Cardiac septum (tissue), 1 donor: ENCODE measurements around the gene CES4A. TPM values are rescaled to one million over a fixed set of nuclear protein-coding genes. Genes with fewer than 3 reads are reported as not detected.
"Not testable (repeated sequence)": the region's sequence is repeated elsewhere in the genome, so short reads cannot be mapped to it uniquely, and the experiment has no call there.

Experiments
- DNase-seq: peaks from one replicate; pipeline ENCODE4 v3.0.0-alpha.2; 2020; ENCODE audit warnings: low spot score
- intact Hi-C: fragments of 100-400 bp; cut with DNase I; formaldehyde crosslinking; loops from one replicate; pipeline ENCODE4 v1.14.0; 2022
- total RNA-seq: library from RNA; stranded (reverse); fragmentation: NEBNext Ultra II Directional; extraction: Animal tissue kit (Norgen Biotek cat#: 25700); gene quantifications from one replicate; pipeline ENCODE4 v1.2.1, GENCODE V29; 2021
- donor health status: DM: no; HTN: no; CAD: no.

CES4A gene
- total RNA-seq, 1 donor from 2014 or later = 11.9 TPM

DNA sequence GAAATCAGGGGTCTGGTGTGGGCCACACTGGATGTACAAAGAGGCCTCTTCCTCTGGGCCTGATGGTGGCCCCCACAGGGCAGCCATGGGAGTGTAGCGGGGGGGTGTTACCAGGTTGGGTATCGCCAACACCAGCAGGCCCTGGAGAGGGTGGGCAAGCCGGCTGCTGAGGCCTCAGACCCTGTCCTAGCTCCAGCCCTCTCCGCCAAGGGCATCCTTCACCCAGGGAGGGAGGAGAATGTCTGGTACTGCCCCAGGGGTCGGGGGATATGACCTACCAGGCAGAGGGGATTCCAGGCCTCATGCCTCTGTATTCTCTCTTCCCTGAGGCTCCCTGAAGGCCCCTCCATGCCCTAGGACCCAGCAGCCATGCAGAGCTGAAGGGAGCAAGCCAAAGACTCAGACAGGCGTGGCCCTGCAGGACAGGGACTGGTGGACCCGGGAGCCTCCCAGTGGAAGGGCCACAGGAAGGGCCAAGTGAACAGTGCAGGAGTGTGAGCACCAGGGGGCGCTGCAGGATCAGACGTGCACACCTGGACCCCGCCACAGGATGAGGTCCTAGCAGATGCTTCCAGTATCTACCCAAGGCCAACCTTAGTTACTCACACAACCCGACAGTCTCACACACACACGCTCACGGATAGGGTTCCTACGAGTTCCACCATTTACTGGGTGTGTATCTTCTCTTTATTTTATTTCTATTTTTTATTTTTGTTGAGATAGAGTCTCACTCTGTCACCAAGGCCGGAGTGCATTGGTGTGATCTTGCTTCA is 10.9 kb upstream of the CES4A start:
- peak; percentile 94 for DNase-seq
- intact Hi-C loops = loop anchor here (2.0 to 5.0 kb wide), 2 partner anchors 177 to 270 kb away; partner anchors contain the start of genes FHOD1 and SLC9A5

DNA sequence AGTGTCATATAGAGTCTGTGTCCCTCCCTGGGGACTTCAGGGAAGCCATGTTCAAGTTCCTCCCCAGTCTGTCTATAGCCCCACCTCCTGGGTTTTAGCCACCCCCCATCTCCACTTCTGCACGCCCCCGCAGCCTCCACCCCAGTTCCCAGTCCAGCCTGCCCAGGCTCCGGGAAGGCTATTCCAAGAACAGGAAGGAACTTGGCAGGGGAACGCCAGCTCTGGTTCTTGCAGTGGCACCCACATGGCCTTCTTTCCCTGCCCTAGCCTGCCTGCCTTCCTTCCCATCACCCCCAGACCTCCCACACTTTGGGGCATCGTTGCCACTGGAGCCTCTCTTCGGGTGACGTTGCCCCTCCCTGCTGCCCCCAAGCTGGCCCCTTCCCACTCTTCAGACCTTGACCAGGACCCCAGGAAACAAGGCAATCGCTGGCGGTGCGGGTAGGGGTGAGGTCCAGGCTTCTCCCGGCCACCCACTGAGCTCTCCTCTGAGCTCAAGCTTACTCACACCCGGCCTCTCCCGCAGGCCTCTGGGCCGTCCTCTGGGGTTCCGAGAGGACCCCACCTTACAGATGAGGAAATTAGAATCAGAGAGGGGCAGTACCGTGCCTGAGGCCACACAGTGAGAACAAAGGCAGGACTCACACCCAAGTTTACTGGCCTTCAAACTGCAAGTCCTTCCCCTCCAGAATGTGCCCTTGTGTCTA is 9.2 kb upstream of the CES4A start:
- DNase-seq = no peak
- intact Hi-C loops = loop anchor here (2.0 to 5.0 kb wide), 2 partner anchors 176 to 268 kb away; partner anchors contain the start of genes FHOD1 and SLC9A5

- intact Hi-C loops = no loop called here
- no peak for DNase-seq
Measured at GRCh38 chr16:66983033-66983432, 5.4 kb upstream of the CES4A start.

- intact Hi-C loops = no loop called here
- DNase-seq = no peak
Measured at GRCh38 chr16:66984892-66985311, 3.5 kb upstream of the CES4A start.

- DNase-seq = no peak
- intact Hi-C loops = no loop called here
Measured at GRCh38 chr16:66986559-66986958, 1.8 kb upstream of the CES4A start.

- no peak for DNase-seq
- intact Hi-C loops = no loop called here
Measured at GRCh38 chr16:66991545-66992077, 3.2 kb downstream of the CES4A start.

DNA sequence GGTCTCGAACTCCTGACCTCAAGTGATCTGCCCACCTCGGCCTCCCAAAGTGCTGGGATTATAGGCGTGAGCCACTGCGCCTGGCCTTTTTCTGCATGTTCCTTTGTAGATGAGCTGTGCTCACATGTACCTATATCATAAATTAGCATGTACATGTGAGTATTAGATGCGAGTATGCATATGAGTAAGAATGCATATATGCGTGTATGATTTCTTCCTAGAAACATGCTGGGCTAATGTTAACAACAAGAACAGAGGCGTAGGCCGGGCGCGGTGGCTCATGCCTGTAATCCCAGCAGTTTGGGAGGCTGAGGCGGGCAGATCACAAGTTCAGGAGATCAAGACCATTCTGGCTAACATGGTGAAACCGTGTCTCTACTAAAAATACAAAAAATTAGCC is 5.2 kb downstream of the CES4A start:
- intact Hi-C loops, DNase-seq: not testable (repeated sequence)

DNA sequence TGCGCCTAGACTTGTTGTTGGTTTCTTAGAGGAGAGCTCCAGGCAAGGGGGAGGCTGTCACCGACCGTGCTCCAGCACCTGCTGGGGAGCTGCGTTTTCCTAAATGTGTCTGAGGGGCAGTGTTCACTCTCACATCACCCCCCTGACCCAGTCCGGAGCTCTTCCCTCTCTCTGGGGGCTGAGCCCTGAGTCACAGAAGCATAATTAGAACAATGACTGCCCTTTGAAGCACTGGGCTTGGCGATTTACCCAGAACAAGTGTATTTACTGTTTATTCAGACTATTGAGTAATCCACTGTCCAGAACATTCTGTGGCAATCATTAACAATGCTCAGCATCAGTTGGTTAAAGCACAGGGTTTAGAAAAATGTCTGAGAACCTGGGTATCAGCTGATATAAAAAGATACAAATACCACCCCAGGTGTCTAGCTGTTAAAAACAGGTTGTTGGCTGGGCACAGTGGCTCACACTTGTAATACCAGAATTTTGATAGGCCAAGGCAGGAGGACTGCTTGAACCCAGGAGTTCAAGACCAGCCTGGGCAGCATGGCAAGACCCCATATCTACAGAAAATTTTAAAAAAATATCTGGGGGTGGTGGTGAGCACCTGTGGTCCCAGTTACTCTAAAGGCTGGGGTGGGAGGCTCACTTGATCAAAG is 8.1 kb downstream of the CES4A start:
- intact Hi-C loops = no loop called here
- no peak for DNase-seq

GRCh38 chr16:66996983-66997358 is 8.6 kb downstream of the CES4A start:
- intact Hi-C loops = no loop called here
- DNase-seq = no peak

DNA sequence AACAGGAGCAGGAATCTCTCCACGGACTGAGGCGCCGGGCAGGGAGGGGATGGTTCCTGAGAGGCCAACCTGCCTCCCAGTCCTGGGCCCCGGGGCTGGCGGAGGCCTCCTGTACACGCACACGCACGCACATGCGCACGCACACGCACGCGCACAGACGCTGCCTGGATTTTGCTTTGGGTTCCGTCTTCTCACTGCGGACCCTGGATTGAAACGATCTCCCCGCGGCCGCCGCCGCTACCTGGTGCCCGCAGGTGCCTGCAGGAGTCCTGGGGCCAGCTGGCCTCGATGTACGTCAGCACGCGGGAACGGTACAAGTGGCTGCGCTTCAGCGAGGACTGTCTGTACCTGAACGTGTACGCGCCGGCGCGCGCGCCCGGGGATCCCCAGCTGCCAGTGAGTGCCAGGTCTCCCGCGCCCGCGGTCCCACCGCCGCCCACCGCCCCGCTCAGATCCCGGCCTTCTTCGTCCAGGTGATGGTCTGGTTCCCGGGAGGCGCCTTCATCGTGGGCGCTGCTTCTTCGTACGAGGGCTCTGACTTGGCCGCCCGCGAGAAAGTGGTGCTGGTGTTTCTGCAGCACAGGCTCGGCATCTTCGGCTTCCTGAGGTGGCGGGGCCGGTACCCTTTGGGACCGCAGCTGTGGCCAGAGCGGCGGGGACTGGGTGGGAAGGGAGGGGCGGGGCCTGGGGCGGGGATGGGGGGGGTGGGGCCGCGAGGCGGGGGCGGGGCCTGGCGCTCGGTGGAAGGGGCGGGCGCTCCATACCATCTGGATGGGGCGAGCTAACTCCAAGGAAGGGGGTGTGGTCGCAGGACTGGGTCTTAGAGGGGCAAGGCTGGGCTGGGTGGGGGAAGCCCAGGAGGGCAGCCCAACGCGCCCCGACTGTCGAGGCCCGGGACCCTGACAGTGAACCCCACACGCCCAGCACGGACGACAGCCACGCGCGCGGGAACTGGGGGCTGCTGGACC is 12.3 kb downstream of the CES4A start:
- intact Hi-C loops = no loop called here

DNA sequence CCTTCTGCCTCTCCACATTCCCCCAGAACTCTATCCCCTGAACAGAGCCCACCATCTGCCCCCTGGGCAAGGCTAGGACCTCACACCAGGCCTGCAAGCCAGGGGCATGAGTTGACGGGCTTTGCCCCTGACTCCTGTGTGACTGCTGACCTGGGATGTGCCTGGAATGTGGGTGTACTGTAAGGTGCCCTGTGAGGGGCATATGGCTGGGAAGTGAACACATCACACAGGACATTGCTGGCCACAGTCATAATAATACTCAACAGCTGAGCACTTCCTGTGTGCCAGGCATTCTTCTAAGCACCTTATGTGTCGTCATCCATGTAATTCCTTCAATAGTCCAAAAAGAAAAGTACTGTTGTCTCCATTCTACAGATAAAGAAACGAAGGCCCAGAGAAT is 13.3 kb downstream of the CES4A start:
- DNase-seq = no peak
- intact Hi-C loops = no loop called here

More for the DNA sequence above, 12.3 kb downstream of the CES4A start:
- peak; percentile 80 for DNase-seq

- intact Hi-C loops = no loop called here
- no peak for DNase-seq
Measured at GRCh38 chr16:67006930-67007658, 18.7 kb downstream of the CES4A start.

GRCh38 chr16:67009158-67009557 is 20.8 kb downstream of the CES4A start:
- DNase-seq = no peak
- intact Hi-C loops = no loop called here

DNA sequence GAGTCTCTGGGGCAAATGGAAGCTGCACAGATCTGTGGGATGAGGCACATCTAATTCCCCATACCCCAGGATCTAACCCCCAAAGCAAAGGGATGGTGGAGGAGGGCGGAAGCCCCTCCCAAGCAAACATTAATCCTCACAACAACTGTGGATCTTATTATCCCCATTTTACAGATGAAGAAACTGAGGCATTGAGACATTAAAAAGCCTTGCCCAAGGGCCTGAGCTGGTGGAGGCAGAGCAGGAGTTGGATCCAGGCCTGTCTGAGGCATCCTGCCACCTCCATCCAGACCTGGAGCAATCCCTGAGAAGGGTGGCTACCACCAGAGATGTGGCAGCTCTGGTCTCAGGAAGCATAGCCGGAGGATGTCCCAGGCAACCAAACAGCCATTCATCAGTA is 22.9 kb downstream of the CES4A start:
- intact Hi-C loops = no loop called here
- DNase-seq = no peak

GRCh38 chr16:67013233-67013822 is 24.9 kb downstream of the CES4A start:
- intact Hi-C loops = no loop called here
- no peak for DNase-seq

GRCh38 chr16:67013823-67014633 is 25.6 kb downstream of the CES4A start:
- intact Hi-C loops = loop anchor here (2.0 kb wide), 1 partner anchor 15 kb away; the partner anchor contains the start of gene CBFB
- peak; percentile 91 for DNase-seq
